Neural cell (in vitro differentiated cells): ENCODE data around the gene C19orf85. TPM values are rescaled to one million over a fixed set of nuclear protein-coding genes. Genes with fewer than 3 reads are reported as not detected.

Experiments
- H2AFZ ChIP-seq: fragments of 200-600, 300-800 bp; sonication (generic), shearing (Covaris generic); 2 replicates; pipeline ENCODE4 v1.6.0; 2014; ENCODE audit warnings: low read depth, mild to moderate bottlenecking, antibody characterized with exemption, low read length, moderate library complexity
- H3F3A ChIP-seq: fragments of 200-600 bp; shearing (Covaris generic); 2 replicates; pipeline ENCODE4 v1.6.1; 2016; ENCODE audit warnings: mild to moderate bottlenecking, moderate library complexity, mixed read lengths, antibody characterized with exemption, low read length; ENCODE audit not compliant: insufficient read depth, poor library complexity, severe bottlenecking
- H3K27ac ChIP-seq: fragments of 200-600, 300-800 bp; sonication (generic), shearing (Covaris generic); 2 replicates; pipeline ENCODE4 v1.5.1; 2014; ENCODE audit warnings: mild to moderate bottlenecking, low read length, moderate library complexity
- H3K27me3 ChIP-seq: fragments of 300-800, 200-600 bp; sonication (generic), shearing (Covaris generic); 2 replicates; pipeline ENCODE4 v1.6.0; 2014; ENCODE audit warnings: mild to moderate bottlenecking, low read depth, low read length, moderate library complexity; ENCODE audit not compliant: insufficient read depth
- H3K36me3 ChIP-seq: fragments of 300-800, 200-600 bp; sonication (generic), shearing (Covaris generic); 2 replicates; pipeline ENCODE4 v1.5.1; 2014; ENCODE audit warnings: mild to moderate bottlenecking, antibody characterized with exemption, low read length, moderate library complexity; ENCODE audit not compliant: insufficient read depth
- H3K4me2 ChIP-seq: fragments of 300-800, 200-600 bp; sonication (generic), shearing (Covaris generic); 2 replicates; pipeline ENCODE4 v1.6.0; 2014; ENCODE audit warnings: mild to moderate bottlenecking, low read length
- H3K4me3 ChIP-seq: fragments of 300-800, 200-600 bp; sonication (generic), shearing (Covaris generic); 2 replicates; pipeline ENCODE4 v1.5.1; 2014; ENCODE audit warnings: mild to moderate bottlenecking, low read length, moderate library complexity
- H3K79me2 ChIP-seq: fragments of 200-600 bp; shearing (Covaris generic); replicated peaks from 2 replicates; pipeline ENCODE4 v1.6.0; 2014; ENCODE audit warnings: mild to moderate bottlenecking, low read length, moderate library complexity; ENCODE audit not compliant: insufficient read depth
- H3K9ac ChIP-seq: fragments of 300-800, 200-600 bp; sonication (generic), shearing (Covaris generic); 2 replicates; pipeline ENCODE4 v1.6.1; 2016; ENCODE audit warnings: mild to moderate bottlenecking, low read length, mixed read lengths
- H3K9me2 ChIP-seq: fragments of 200-600 bp; shearing (Covaris generic); 2 replicates; pipeline ENCODE4 v1.6.1; 2016; ENCODE audit warnings: mild to moderate bottlenecking, low read length, mixed read lengths; ENCODE audit not compliant: insufficient read depth
- H3K9me3 ChIP-seq: fragments of 200-600, 300-800 bp; sonication (generic), shearing (Covaris generic); 2 replicates; pipeline ENCODE4 v1.6.1; 2016; ENCODE audit warnings: mild to moderate bottlenecking, mixed run types, low read length, moderate library complexity, mixed read lengths
- H4K20me1 ChIP-seq: fragments of 200-600 bp; shearing (Covaris generic); 2 replicates; pipeline ENCODE4 v1.6.1; 2016; ENCODE audit warnings: mild to moderate bottlenecking, mixed run types; ENCODE audit not compliant: insufficient read depth
- EP300 ChIP-seq: fragments of 450-650 bp; conservative IDR thresholded peaks from 2 replicates; pipeline ENCODE4 v1.6.1; 2014; ENCODE audit warnings: antibody characterized with exemption, mild to moderate bottlenecking, moderate library complexity; ENCODE audit not compliant: poor library complexity, severe bottlenecking
- EZH2 ChIP-seq: fragments of 200-600, 300-800 bp; shearing (Covaris generic), sonication (generic); IDR thresholded peaks from 2 replicates; pipeline ENCODE4 v1.6.1; 2014; ENCODE audit warnings: antibody characterized with exemption, low read length, borderline replicate concordance, mild to moderate bottlenecking; ENCODE audit not compliant: insufficient read depth, poor library complexity, severe bottlenecking
- MXI1 ChIP-seq: fragments of 450-650 bp; conservative IDR thresholded peaks from 2 replicates; pipeline ENCODE4 v1.6.1; 2014; ENCODE audit warnings: antibody characterized with exemption, mild to moderate bottlenecking; ENCODE audit not compliant: poor library complexity, severe bottlenecking
- POLR2AphosphoS5 ChIP-seq: IDR thresholded peaks from 2 replicates; pipeline ENCODE4 v1.6.1; 2012
- RAD21 ChIP-seq: fragments of 450-650 bp; conservative IDR thresholded peaks from 2 replicates; pipeline ENCODE4 v1.6.1; 2014; ENCODE audit warnings: antibody characterized with exemption, mild to moderate bottlenecking, moderate library complexity
- SMC3 ChIP-seq: fragments of 450-650 bp; conservative IDR thresholded peaks from 2 replicates; pipeline ENCODE4 v1.6.1; 2014; ENCODE audit warnings: antibody characterized with exemption, mild to moderate bottlenecking, moderate library complexity; ENCODE audit not compliant: poor library complexity
- TAF1 ChIP-seq: IDR thresholded peaks from 2 replicates; pipeline ENCODE4 v1.6.1; 2012; ENCODE audit warnings: low read depth
- polyA plus RNA-seq: library from polyadenylated mRNA; depleted of rRNA; stranded (reverse); fragments of >200 nt; gene quantifications from 2 replicates; pipeline ENCODE4 v1.2.3, GENCODE V29; 2014
- TF ChIP-seq, protein P1 (sequence below): IDR thresholded peaks from 2 replicates; pipeline ENCODE4 v1.6.1; 2012; ENCODE audit warnings: borderline replicate concordance
- TF ChIP-seq, protein P2 (sequence below): fragments of 450-650 bp; IDR thresholded peaks from 2 replicates; pipeline ENCODE4 v1.5.1; 2014; ENCODE audit warnings: antibody characterized with exemption, mild to moderate bottlenecking, moderate library complexity; ENCODE audit not compliant: poor library complexity, severe bottlenecking

Gene C19orf85
- polyA plus RNA-seq, 1 donor from 2014 or later = 0.19 TPM

DNA sequence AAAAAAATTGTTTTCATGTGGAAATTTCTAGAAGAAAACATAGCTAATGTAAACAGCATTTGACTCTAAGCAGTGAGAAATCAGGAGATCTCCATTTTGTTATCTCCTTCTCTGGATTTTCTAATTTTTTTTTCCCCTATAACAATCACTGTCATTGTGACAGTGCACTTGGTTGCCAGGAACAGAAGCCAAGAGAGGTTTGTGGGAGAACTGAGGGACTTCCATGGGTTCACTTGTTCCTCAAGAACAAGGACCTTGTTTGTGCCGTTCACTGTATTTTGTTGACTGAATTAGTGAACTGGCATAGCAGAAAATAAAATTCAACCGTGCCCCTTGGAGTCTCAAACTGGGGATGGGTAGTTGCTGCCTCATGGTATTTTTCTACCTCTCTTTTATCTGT is 38.5 kb downstream of the C19orf85 start:
- Histone ChIP-seq H3K9me2 (no peaks in the 10 kb centered on the region), H2AFZ (no peak overlapping the region), H3K9me3 (no peaks in the 10 kb centered on the region), H3K4me2 (no peak overlapping the region), H4K20me1 (no peaks in the 10 kb centered on the region), H3K79me2 (no peaks in the 10 kb centered on the region), H3K36me3 (peaks cover 11% of the 10 kb centered on the region), H3K4me3 (no peak overlapping the region), H3F3A (no peaks in the 10 kb centered on the region), H3K9ac (no peak overlapping the region), H3K27ac (no peak overlapping the region), H3K27me3 (no peaks in the 10 kb centered on the region)
- no peak for TF ChIP-seq POLR2AphosphoS5
- no peak for TF ChIP-seq EP300
- TF ChIP-seq EZH2 = no peak
- TF ChIP-seq, protein P1, sequence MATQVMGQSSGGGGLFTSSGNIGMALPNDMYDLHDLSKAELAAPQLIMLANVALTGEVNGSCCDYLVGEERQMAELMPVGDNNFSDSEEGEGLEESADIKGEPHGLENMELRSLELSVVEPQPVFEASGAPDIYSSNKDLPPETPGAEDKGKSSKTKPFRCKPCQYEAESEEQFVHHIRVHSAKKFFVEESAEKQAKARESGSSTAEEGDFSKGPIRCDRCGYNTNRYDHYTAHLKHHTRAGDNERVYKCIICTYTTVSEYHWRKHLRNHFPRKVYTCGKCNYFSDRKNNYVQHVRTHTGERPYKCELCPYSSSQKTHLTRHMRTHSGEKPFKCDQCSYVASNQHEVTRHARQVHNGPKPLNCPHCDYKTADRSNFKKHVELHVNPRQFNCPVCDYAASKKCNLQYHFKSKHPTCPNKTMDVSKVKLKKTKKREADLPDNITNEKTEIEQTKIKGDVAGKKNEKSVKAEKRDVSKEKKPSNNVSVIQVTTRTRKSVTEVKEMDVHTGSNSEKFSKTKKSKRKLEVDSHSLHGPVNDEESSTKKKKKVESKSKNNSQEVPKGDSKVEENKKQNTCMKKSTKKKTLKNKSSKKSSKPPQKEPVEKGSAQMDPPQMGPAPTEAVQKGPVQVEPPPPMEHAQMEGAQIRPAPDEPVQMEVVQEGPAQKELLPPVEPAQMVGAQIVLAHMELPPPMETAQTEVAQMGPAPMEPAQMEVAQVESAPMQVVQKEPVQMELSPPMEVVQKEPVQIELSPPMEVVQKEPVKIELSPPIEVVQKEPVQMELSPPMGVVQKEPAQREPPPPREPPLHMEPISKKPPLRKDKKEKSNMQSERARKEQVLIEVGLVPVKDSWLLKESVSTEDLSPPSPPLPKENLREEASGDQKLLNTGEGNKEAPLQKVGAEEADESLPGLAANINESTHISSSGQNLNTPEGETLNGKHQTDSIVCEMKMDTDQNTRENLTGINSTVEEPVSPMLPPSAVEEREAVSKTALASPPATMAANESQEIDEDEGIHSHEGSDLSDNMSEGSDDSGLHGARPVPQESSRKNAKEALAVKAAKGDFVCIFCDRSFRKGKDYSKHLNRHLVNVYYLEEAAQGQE = no peak
- TF ChIP-seq, protein P2, sequence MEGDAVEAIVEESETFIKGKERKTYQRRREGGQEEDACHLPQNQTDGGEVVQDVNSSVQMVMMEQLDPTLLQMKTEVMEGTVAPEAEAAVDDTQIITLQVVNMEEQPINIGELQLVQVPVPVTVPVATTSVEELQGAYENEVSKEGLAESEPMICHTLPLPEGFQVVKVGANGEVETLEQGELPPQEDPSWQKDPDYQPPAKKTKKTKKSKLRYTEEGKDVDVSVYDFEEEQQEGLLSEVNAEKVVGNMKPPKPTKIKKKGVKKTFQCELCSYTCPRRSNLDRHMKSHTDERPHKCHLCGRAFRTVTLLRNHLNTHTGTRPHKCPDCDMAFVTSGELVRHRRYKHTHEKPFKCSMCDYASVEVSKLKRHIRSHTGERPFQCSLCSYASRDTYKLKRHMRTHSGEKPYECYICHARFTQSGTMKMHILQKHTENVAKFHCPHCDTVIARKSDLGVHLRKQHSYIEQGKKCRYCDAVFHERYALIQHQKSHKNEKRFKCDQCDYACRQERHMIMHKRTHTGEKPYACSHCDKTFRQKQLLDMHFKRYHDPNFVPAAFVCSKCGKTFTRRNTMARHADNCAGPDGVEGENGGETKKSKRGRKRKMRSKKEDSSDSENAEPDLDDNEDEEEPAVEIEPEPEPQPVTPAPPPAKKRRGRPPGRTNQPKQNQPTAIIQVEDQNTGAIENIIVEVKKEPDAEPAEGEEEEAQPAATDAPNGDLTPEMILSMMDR = no peak
- no peak for TF ChIP-seq MXI1
- TF ChIP-seq SMC3 = no peak
- no peak for TF ChIP-seq TAF1
- no peak for TF ChIP-seq RAD21

DNA sequence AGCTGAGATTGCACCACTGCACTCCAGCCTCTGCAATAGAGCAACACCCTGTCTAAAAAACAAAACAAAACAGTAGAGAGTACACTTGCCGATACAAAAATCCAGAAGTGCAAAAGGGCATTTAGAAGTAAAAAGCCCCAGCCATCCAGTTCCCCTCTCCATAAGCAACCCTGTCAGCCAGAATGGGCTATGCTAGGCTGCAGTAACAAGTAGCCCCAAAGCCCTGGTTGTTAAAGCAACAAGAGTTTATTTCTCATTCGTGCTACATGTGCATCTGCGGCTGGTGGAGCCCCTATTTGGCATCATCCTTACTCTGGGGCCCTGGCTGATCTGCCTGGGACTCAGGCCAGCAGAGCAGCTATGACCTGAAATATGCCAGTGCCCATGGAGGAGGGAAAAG is 40.0 kb downstream of the C19orf85 start:
- Histone ChIP-seq H3K4me3 (no peak overlapping the region), H3K4me2 (no peak overlapping the region), H3K9me3 (no peaks in the 10 kb centered on the region), H3K27ac (no peak overlapping the region), H4K20me1 (no peaks in the 10 kb centered on the region), H3K79me2 (no peaks in the 10 kb centered on the region), H3F3A (no peaks in the 10 kb centered on the region), H2AFZ (no peak overlapping the region), H3K9me2 (no peaks in the 10 kb centered on the region), H3K27me3 (no peaks in the 10 kb centered on the region), H3K9ac (no peak overlapping the region), H3K36me3 (no peaks in the 10 kb centered on the region)
- TF ChIP-seq POLR2AphosphoS5 (no peak), MXI1 (no peak)
- TF ChIP-seq, protein P1 = no peak
